ENCODE results near the gene MDN1. TPM values are rescaled to one million over a fixed set of nuclear protein-coding genes. Genes with fewer than 3 reads are reported as not detected.
A peak's percentile ranks its signal among the peaks of the same experiment; 100 is the strongest.

The MDN1 gene
- total and polyA plus RNA-seq, 2 of the 13 experiments (the other 11 are each of a cell fraction or from before 2014, with no cell fraction given): 18.8 to 52.9 TPM

DNA sequence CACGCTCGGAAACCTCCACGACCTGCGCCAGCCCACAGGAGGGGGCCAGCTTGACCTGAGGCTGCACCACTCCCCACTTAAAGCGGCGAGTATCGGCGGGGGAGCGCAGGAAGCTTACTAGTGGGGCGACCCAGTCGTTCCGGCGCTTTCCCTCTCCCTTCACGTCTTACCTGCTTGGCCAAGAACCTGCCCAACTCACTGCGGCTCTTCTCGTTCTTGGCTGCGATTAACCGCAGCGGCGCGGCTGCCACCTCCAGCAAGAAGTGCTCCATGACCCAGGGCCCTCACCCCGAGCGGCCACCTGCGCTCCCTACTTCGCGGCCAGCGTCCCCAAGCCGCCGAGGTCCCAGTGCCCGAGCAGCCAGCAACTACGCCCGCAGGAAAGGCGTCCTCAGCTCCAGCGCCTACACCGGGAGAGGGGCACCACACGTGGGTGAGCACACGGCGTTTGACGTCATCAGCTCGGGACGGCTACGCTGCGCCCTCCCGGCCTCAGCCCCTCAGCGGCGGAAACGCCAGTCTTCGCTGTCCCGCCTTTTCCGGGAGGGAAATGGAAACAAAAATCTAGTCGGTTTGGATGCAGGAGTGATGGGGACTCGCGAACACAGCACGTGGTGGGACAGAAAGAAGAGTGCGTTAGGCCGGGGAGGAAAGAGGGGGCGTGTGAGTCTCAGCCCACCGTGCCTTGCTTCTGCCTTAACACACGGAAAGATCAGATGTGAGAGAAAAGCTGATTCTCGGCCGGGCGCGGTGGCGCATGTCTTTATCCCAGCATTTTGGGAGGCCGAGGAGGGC, at the start of gene MDN1 (continued):
- TF ChIP-seq SP2 (CRISPR knock-in tag; IDR thresholded peaks at IDR 0.05) (peak; percentile 94), KAT8 (CRISPR knock-in tag; IDR thresholded peaks at IDR 0.05) (peak; percentile 97), MEF2D (CRISPR knock-in tag; IDR thresholded peaks at IDR 0.05) (peak; percentile 83; the same call in 1 of the 2 replicates), ZNF367 (CRISPR knock-in tag; IDR thresholded peaks at IDR 0.05; ENCODE audit: borderline replicate concordance) (no peak), HDAC6 (IDR thresholded peaks at IDR 0.05; ENCODE audit: low read depth, low read length) (no peak), FOXK1 (CRISPR knock-in tag; IDR thresholded peaks at IDR 0.05; ENCODE audit: borderline replicate concordance, low read depth) (peak; percentile 87; the same call in 1 of the 2 replicates), ZNF510 (CRISPR knock-in tag; IDR thresholded peaks at IDR 0.05; ENCODE audit: low read depth) (peak; percentile 66; the same call in 1 of the 2 replicates), ZNF232 (CRISPR knock-in tag; IDR thresholded peaks at IDR 0.05; ENCODE audit: borderline replicate concordance) (no peak; the same call in 1 of the 2 replicates), GTF3A (CRISPR knock-in tag; conservative IDR thresholded peaks at IDR 0.05) (no peak), ZEB1 (IDR thresholded peaks at IDR 0.05; ENCODE audit: insufficient replicate concordance, low read depth) (no peak), MYC (CRISPR knock-in tag; IDR thresholded peaks at IDR 0.05; ENCODE audit: borderline replicate concordance) (peak; percentile 99), ZNF616 (CRISPR knock-in tag; IDR thresholded peaks at IDR 0.05; ENCODE audit: low read depth) (no peak)
- TF ChIP-seq, protein P1, sequence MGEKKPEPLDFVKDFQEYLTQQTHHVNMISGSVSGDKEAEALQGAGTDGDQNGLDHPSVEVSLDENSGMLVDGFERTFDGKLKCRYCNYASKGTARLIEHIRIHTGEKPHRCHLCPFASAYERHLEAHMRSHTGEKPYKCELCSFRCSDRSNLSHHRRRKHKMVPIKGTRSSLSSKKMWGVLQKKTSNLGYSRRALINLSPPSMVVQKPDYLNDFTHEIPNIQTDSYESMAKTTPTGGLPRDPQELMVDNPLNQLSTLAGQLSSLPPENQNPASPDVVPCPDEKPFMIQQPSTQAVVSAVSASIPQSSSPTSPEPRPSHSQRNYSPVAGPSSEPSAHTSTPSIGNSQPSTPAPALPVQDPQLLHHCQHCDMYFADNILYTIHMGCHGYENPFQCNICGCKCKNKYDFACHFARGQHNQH (CRISPR knock-in tag; IDR thresholded peaks at IDR 0.05): peak; percentile 94
- TF ChIP-seq, protein P2, sequence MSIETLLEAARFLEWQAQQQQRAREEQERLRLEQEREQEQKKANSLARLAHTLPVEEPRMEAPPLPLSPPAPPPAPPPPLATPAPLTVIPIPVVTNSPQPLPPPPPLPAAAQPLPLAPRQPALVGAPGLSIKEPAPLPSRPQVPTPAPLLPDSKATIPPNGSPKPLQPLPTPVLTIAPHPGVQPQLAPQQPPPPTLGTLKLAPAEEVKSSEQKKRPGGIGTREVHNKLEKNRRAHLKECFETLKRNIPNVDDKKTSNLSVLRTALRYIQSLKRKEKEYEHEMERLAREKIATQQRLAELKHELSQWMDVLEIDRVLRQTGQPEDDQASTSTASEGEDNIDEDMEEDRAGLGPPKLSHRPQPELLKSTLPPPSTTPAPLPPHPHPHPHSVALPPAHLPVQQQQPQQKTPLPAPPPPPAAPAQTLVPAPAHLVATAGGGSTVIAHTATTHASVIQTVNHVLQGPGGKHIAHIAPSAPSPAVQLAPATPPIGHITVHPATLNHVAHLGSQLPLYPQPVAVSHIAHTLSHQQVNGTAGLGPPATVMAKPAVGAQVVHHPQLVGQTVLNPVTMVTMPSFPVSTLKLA (IDR thresholded peaks at IDR 0.05): peak; percentile 88
- TF ChIP-seq, protein P3, sequence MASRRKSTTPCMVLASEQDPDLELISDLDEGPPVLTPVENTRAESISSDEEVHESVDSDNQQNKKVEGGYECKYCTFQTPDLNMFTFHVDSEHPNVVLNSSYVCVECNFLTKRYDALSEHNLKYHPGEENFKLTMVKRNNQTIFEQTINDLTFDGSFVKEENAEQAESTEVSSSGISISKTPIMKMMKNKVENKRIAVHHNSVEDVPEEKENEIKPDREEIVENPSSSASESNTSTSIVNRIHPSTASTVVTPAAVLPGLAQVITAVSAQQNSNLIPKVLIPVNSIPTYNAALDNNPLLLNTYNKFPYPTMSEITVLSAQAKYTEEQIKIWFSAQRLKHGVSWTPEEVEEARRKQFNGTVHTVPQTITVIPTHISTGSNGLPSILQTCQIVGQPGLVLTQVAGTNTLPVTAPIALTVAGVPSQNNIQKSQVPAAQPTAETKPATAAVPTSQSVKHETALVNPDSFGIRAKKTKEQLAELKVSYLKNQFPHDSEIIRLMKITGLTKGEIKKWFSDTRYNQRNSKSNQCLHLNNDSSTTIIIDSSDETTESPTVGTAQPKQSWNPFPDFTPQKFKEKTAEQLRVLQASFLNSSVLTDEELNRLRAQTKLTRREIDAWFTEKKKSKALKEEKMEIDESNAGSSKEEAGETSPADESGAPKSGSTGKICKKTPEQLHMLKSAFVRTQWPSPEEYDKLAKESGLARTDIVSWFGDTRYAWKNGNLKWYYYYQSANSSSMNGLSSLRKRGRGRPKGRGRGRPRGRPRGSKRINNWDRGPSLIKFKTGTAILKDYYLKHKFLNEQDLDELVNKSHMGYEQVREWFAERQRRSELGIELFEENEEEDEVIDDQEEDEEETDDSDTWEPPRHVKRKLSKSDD (CRISPR knock-in tag; IDR thresholded peaks at IDR 0.05; ENCODE audit: low read depth): peak; percentile 88; the same call in 1 of the 2 replicates
- TF ChIP-seq, protein P4, sequence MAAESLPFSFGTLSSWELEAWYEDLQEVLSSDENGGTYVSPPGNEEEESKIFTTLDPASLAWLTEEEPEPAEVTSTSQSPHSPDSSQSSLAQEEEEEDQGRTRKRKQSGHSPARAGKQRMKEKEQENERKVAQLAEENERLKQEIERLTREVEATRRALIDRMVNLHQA (CRISPR knock-in tag; IDR thresholded peaks at IDR 0.05): no peak
- TF ChIP-seq, protein P5, sequence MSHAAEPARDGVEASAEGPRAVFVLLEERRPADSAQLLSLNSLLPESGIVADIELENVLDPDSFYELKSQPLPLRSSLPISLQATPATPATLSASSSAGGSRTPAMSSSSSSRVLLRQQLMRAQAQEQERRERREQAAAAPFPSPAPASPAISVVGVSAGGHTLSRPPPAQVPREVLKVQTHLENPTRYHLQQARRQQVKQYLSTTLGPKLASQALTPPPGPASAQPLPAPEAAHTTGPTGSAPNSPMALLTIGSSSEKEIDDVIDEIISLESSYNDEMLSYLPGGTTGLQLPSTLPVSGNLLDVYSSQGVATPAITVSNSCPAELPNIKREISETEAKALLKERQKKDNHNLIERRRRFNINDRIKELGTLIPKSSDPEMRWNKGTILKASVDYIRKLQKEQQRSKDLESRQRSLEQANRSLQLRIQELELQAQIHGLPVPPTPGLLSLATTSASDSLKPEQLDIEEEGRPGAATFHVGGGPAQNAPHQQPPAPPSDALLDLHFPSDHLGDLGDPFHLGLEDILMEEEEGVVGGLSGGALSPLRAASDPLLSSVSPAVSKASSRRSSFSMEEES (CRISPR knock-in tag; IDR thresholded peaks at IDR 0.05): peak; percentile 76
- TF ChIP-seq, protein P6, sequence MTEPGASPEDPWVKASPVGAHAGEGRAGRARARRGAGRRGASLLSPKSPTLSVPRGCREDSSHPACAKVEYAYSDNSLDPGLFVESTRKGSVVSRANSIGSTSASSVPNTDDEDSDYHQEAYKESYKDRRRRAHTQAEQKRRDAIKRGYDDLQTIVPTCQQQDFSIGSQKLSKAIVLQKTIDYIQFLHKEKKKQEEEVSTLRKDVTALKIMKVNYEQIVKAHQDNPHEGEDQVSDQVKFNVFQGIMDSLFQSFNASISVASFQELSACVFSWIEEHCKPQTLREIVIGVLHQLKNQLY (CRISPR knock-in tag; IDR thresholded peaks at IDR 0.05): peak; percentile 53; the same call in 1 of the 2 replicates
- TF ChIP-seq, protein P7, sequence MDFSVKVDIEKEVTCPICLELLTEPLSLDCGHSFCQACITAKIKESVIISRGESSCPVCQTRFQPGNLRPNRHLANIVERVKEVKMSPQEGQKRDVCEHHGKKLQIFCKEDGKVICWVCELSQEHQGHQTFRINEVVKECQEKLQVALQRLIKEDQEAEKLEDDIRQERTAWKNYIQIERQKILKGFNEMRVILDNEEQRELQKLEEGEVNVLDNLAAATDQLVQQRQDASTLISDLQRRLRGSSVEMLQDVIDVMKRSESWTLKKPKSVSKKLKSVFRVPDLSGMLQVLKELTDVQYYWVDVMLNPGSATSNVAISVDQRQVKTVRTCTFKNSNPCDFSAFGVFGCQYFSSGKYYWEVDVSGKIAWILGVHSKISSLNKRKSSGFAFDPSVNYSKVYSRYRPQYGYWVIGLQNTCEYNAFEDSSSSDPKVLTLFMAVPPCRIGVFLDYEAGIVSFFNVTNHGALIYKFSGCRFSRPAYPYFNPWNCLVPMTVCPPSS (IDR thresholded peaks at IDR 0.05): no peak

All from HepG2 (cell line).